ENCODE measurements around the gene P2RX7. TPM values are rescaled to one million over a fixed set of nuclear protein-coding genes. Genes with fewer than 3 reads are reported as not detected.
"Not testable (repeated sequence)": the region's sequence is repeated elsewhere in the genome, so short reads cannot be mapped to it uniquely, and the experiment has no call there.

The P2RX7 gene
- total and polyA plus RNA-seq, 2 donors: 2.0 to 4.0 TPM

DNA sequence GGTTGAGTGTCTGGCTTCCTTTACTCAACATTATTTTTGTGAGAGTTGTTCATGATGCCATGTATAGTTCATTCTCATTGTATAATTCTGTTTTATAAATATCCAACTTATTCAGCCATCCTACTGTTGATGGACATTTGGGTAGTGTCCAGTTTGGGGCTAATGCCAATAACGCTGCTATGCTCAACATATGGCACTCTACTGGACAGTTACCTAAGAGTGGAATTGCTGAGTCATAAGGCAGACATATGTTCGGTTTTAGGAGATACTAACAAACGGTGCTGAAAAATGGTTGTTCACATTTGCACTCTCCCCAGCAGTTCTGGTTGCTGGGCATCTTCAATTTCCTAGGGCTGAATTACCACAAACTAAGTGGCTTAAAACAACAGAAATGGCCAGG, 48.5 kb downstream of the P2RX7 start:
- 59% methylated on average over 3 of the region's 3 CpGs for whole genome bisulfite sequencing
- DNase-seq (ENCODE audit: extremely low spot score): no peak
- no peaks in the 10 kb centered on the region for H3K4me1 ChIP-seq (ENCODE audit: insufficient read depth)
- no peak overlapping the region for H3K27ac ChIP-seq (ENCODE audit: low read depth)
- no peak overlapping the region for H3K4me3 ChIP-seq (ENCODE audit: low read depth, low read length)
- H3K36me3 ChIP-seq (ENCODE audit: insufficient read depth): no peaks in the 10 kb centered on the region

DNA sequence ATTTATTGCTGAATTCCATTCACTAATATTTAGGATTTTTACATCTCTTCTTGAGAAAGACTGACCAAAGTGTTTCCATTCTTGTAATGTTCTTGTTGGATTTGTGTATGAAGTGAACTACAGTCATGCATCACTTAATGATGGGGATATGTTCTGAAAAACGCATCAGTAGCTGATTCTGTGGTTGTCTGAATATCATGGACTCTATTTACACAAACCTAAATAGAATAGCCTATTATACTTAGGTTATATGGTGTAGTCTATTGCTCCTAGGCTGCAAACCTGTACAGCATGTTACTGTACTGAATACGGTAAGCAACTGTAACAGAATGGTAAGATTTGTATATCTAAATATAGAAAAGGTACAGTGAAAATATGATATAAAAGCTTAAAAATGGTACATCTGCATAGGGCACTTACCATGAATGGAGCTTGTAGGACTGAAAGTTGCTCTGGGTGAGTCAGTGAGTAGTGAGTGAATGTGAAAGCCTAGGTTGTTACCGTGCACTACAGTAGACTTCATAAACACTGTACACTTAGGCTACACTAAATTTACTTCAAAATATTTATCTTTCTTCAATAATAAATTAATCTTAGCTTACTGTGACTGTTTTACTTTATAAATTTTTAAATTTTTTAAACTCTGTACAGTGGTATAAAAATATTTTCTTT, 49.7 kb downstream of the P2RX7 start:
- 88% methylated on average over 3 of the region's 3 CpGs for WGBS
- Histone ChIP-seq H3K27ac (ENCODE audit: low read depth) (no peak overlapping the region), H3K36me3 (ENCODE audit: insufficient read depth) (no peaks in the 10 kb centered on the region), H3K4me1 (ENCODE audit: insufficient read depth) (no peaks in the 10 kb centered on the region), H3K4me3 (ENCODE audit: low read depth, low read length) (no peak overlapping the region)
- no peak for DNase-seq (ENCODE audit: extremely low spot score)

GRCh38 chr12:121184425-121184824, 51.7 kb downstream of the P2RX7 start:
- H3K36me3 ChIP-seq (ENCODE audit: insufficient read depth): no peaks in the 10 kb centered on the region
- H3K4me1 ChIP-seq (ENCODE audit: insufficient read depth): no peaks in the 10 kb centered on the region
- no peak for DNase-seq (ENCODE audit: extremely low spot score)
- WGBS: 83% methylated on average over 15 of the region's 15 CpGs
- H3K27ac ChIP-seq (ENCODE audit: low read depth): no peak overlapping the region
- H3K4me3 ChIP-seq (ENCODE audit: low read depth, low read length): no peak overlapping the region

GRCh38 chr12:121184984-121185889, 52.6 kb downstream of the P2RX7 start:
- DNase-seq (ENCODE audit: extremely low spot score): no peak
- H3K36me3 ChIP-seq (ENCODE audit: insufficient read depth): no peaks in the 10 kb centered on the region
- 92% methylated on average over 7 of the region's 7 CpGs for WGBS

DNA sequence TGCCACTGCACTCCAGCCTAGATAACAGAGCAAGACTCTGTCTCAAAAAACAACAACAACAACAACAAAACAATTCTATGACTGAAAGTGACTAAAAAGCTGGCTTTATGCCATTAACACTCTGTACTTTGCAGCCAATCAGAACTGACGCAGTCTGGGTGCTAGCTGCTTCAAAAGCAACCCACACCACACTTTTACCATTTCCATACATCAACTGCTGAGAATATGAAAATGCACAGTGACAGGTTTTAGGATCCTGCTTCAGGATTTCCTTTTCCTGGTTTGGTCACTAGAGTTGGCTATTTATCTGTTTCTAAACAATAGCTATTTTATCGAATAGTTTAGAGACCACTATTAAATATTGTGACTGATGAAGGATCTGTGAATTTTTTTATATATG, 54.1 kb downstream of the P2RX7 start:
- H3K36me3 ChIP-seq (ENCODE audit: insufficient read depth): no peaks in the 10 kb centered on the region
- WGBS: 84% methylated on average over 2 of the region's 2 CpGs
- H3K4me3 ChIP-seq (ENCODE audit: low read depth, low read length): no peak overlapping the region
- H3K4me1 ChIP-seq (ENCODE audit: insufficient read depth): no peaks in the 10 kb centered on the region
- no peak for DNase-seq (ENCODE audit: extremely low spot score)
- no peak overlapping the region for H3K27ac ChIP-seq (ENCODE audit: low read depth)

More at GRCh38 chr12:121184984-121185889, 52.6 kb downstream of the P2RX7 start:
- Histone ChIP-seq H3K4me3 (ENCODE audit: low read depth, low read length) (no peak overlapping the region), H3K27ac (ENCODE audit: low read depth) (no peak overlapping the region), H3K4me1 (ENCODE audit: insufficient read depth) (no peaks in the 10 kb centered on the region)

- WGBS: 82% methylated on average over 7 of the region's 7 CpGs
- no peak for DNase-seq (ENCODE audit: extremely low spot score)
- Histone ChIP-seq H3K4me3 (ENCODE audit: low read depth, low read length) (no peak overlapping the region), H3K27ac (ENCODE audit: low read depth) (no peak overlapping the region), H3K4me1 (ENCODE audit: insufficient read depth) (no peaks in the 10 kb centered on the region), H3K36me3 (ENCODE audit: insufficient read depth) (no peaks in the 10 kb centered on the region)
Observed at GRCh38 chr12:121187501-121187900, 54.8 kb downstream of the P2RX7 start.

GRCh38 chr12:121188227-121188626, 55.6 kb downstream of the P2RX7 start:
- Histone ChIP-seq H3K27ac (ENCODE audit: low read depth) (no peak overlapping the region), H3K36me3 (ENCODE audit: insufficient read depth) (no peaks in the 10 kb centered on the region), H3K4me1 (ENCODE audit: insufficient read depth) (no peaks in the 10 kb centered on the region), H3K4me3 (ENCODE audit: low read depth, low read length) (no peak overlapping the region)
- 96% methylated on average over 2 of the region's 2 CpGs for WGBS
- no peak for DNase-seq (ENCODE audit: extremely low spot score)

DNA sequence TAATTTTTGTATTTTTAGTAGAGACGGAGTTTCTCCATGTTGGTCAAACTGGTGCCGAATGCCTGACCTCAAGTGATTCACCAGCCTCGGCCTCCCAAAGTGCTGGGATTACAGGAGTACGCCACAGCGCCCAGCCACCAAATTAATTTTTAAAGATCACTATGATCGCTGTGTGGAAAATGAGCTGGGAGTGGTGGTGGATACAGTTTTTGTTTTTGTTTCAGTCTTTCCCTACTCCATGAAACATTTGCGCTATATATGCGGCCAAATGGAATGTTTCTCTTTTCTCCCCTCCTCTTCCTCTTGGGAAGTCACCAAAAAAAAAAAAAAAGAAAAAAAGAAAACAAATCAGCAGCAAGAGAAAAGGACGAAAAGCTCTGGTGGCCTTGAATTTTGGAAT, 56.5 kb downstream of the P2RX7 start:
- Histone ChIP-seq H3K27ac (ENCODE audit: low read depth) (no peak overlapping the region), H3K36me3 (ENCODE audit: insufficient read depth) (no peaks in the 10 kb centered on the region), H3K4me1 (ENCODE audit: insufficient read depth) (no peaks in the 10 kb centered on the region), H3K4me3 (ENCODE audit: low read depth, low read length) (no peak overlapping the region)
- DNase-seq (ENCODE audit: extremely low spot score): no peak
- 92% methylated on average over 9 of the region's 9 CpGs for WGBS

DNA sequence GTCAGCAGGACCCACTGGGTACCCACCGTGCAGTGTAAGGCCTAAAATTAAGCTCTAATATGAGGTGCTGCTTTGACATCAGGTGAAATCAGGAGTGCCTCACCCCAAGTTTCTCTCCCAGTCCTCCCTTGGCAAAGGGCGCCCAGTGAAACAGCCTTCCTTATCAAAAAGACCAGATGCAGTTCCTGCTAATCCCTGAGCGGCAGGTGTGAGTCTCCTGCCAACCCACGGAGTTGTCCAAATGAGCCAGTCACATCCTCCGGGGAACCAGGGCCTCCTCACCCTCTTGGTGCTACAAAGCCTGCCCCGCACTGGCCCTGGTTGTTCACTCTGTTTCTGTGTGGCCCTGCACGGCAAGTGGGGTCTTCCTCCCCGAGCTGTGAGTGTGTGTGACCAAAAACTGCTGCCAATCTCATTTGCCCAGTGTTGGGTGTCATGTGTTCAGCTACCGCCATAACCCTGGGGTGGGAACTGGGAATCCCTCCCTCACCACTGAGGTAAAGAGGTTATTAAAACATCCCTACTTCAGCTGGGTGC, 57.0 kb downstream of the P2RX7 start:
- Histone ChIP-seq H3K36me3 (ENCODE audit: insufficient read depth) (no peaks in the 10 kb centered on the region), H3K4me3 (ENCODE audit: low read depth, low read length) (no peak overlapping the region), H3K4me1 (ENCODE audit: insufficient read depth) (no peaks in the 10 kb centered on the region), H3K27ac (ENCODE audit: low read depth) (no peak overlapping the region)
- WGBS: 85% methylated on average over 9 of the region's 9 CpGs
- no peak for DNase-seq (ENCODE audit: extremely low spot score)

GRCh38 chr12:121190523-121191031, 57.9 kb downstream of the P2RX7 start:
- Histone ChIP-seq H3K4me3 (ENCODE audit: low read depth, low read length) (no peak overlapping the region), H3K36me3 (ENCODE audit: insufficient read depth) (no peaks in the 10 kb centered on the region), H3K4me1 (ENCODE audit: insufficient read depth) (no peaks in the 10 kb centered on the region), H3K27ac (ENCODE audit: low read depth) (no peak overlapping the region)
- WGBS: 39% methylated on average over 2 of the region's 2 CpGs
- no peak for DNase-seq (ENCODE audit: extremely low spot score)

DNA sequence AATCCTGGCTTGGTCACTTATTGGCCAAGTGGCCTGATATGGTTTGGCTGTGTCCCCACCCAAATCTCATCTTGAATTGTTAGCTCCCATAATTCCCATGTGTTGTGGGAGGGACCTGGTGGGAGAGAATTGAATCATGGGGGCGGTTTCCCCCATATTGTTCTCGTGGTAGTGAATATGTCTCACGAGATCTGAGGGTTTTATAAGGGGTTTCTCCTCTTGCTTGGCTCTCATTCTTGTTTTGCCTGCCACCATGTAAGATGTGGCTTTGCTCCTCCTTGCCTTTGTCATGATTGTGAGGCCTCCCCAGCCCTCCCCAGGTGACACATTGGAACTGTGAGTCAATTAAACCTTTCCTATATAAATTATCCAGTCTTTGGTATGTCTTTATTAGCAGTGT, 58.5 kb downstream of the P2RX7 start:
- H3K36me3 ChIP-seq (ENCODE audit: insufficient read depth): no peaks in the 10 kb centered on the region
- WGBS: 89% methylated on average over 3 of the region's 3 CpGs
- no peak overlapping the region for H3K27ac ChIP-seq (ENCODE audit: low read depth)

DNA sequence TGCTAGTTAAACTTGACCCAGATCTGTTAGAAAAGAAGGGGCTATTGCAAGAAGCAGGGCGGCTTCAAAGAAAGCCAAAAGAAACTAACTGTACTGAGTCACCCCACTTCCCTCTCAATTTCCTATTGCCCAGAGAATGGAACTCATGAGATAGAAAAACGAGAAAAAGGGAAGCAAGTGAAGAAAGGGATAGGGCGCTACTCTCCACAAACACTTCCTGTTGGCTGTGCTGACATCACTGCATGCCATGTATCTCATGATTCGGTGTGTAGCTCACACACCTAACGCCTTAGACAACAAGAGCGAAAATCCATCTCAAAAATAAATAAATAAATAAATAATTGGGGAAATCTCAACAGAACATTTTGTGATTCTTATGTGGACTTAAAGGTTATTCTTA, 64.2 kb downstream of the P2RX7 start:
- DNase-seq (ENCODE audit: extremely low spot score): no peak
- 74% methylated on average over 6 of the region's 6 CpGs for whole genome bisulfite sequencing
- Histone ChIP-seq H3K27ac (ENCODE audit: low read depth) (no peak overlapping the region), H3K36me3 (ENCODE audit: insufficient read depth) (no peaks in the 10 kb centered on the region), H3K4me1 (ENCODE audit: insufficient read depth) (no peaks in the 10 kb centered on the region), H3K4me3 (ENCODE audit: low read depth, low read length) (no peak overlapping the region)

More for the DNA sequence above, 58.5 kb downstream of the P2RX7 start:
- no peaks in the 10 kb centered on the region for H3K4me1 ChIP-seq (ENCODE audit: insufficient read depth)
- H3K4me3 ChIP-seq (ENCODE audit: low read depth, low read length): no peak overlapping the region
- no peak for DNase-seq (ENCODE audit: extremely low spot score)

DNA sequence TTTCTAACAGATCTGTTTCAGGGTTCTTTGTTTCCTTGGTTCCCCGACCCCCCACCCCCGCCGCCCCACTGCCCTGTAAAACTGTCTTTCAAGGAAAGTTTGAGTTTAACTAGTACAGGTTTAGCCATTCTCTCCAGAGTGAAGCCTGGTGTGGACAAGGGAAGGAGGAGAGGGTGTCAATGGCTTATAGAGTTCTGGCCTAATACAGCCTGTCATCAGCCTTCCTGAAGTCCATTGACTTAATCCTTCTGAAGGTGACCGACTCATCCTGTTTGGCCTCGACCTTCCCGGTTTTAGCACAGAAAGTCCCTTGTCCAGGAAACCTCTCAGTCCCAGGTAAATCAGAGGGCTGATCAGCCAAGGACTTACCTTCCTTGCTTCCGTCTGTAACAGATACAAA, 66.3 kb downstream of the P2RX7 start:
- H3K27ac ChIP-seq (ENCODE audit: low read depth): no peak overlapping the region
- no peak for DNase-seq (ENCODE audit: extremely low spot score)
- no peaks in the 10 kb centered on the region for H3K36me3 ChIP-seq (ENCODE audit: insufficient read depth)
- H3K4me1 ChIP-seq (ENCODE audit: insufficient read depth): no peaks in the 10 kb centered on the region
- WGBS: 58% methylated on average over 7 of the region's 7 CpGs
- H3K4me3 ChIP-seq (ENCODE audit: low read depth, low read length): no peak overlapping the region

DNA sequence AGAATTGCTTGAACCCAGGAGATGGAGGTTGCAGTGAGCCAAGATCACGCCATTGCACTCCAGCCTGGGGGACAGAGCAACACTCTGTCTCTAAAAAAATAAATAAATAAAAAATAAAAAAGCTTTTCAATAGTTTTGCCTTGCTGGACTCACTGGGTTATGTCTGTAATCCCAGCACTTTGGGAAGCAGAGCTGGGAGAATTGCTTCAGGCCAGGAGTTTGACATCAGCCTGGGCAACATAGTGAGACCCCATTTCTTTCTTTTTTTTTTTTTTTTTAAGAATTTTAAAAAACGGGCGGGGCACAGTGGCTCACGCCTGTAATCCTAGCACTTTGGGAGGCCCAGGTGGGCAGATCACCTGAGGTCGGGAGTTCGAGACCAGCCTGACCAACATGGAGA, 68.5 kb downstream of the P2RX7 start:
- H3K27ac ChIP-seq (ENCODE audit: low read depth); H3K36me3 ChIP-seq (ENCODE audit: insufficient read depth); H3K4me3 ChIP-seq (ENCODE audit: low read depth, low read length); DNase-seq (ENCODE audit: extremely low spot score); H3K4me1 ChIP-seq (ENCODE audit: insufficient read depth): not testable (repeated sequence)
- 92% methylated on average over 6 of the region's 6 CpGs for WGBS

Data from urinary bladder (tissue), 4 donors.